Stimulated activated CD8-positive, alpha-beta memory T cell treated with anti-CD3 and anti-CD28 coated beads, Interleukin-7, amount 100 ng/mL, for 48 hours (primary cell): Measurements from ENCODE around the gene NRG2.

ENCODE experiments used
- DNase-seq, 2 donors: peaks; one replicate each; pipeline ENCODE4 v3.0.0-alpha.2; 2020; ENCODE audit warnings: low read depth in 1 of 2; ENCODE audit errors: extremely low read depth in 1 of 2

The NRG2 gene

GRCh38 chr5:139804800-139805397, 238.2 kb downstream of the NRG2 start:
- DNase-seq, result no peak

- DNase-seq, result no peak
Observed at GRCh38 chr5:139803978-139804377, 239.1 kb downstream of the NRG2 start.

DNA sequence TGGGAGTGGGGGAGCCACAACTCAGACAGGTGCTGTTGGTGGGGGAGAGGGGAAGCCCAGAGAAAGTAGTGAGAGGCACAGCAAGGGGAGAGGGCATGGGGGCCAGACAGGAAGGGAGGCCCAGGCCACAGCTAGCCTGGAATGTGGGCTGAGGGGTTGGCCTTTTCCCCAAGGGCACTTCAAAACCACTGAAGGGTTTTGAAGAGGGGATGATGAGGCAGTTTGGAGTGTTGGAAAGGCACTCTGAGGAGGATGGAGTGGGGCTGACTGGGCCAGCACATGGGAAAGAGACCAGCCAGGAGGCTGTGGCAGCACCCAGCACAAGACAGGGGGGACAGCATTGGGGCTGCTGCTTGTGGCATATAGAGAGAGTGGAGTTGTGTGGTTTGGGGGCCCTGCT, 243.7 kb downstream of the NRG2 start:
- no peak for DNase-seq

GRCh38 chr5:139798883-139799282, 244.2 kb downstream of the NRG2 start:
- DNase-seq, result no peak

- no peak for DNase-seq
Observed at GRCh38 chr5:139797856-139798510, 245.1 kb downstream of the NRG2 start.

- DNase-seq, result no peak
Observed at GRCh38 chr5:139797335-139797734, 245.8 kb downstream of the NRG2 start.
